GM19023 (cell line): ENCODE data around the gene VDAC1.

Experiments
- ATAC-seq: cut with Tn5 transposase; IDR thresholded peaks from one replicate; pipeline ENCODE4 v1.9.1; 2021; ENCODE audit warnings: mild to moderate bottlenecking, moderate library complexity; ENCODE audit not compliant: unreplicated experiment

VDAC1 gene

DNA sequence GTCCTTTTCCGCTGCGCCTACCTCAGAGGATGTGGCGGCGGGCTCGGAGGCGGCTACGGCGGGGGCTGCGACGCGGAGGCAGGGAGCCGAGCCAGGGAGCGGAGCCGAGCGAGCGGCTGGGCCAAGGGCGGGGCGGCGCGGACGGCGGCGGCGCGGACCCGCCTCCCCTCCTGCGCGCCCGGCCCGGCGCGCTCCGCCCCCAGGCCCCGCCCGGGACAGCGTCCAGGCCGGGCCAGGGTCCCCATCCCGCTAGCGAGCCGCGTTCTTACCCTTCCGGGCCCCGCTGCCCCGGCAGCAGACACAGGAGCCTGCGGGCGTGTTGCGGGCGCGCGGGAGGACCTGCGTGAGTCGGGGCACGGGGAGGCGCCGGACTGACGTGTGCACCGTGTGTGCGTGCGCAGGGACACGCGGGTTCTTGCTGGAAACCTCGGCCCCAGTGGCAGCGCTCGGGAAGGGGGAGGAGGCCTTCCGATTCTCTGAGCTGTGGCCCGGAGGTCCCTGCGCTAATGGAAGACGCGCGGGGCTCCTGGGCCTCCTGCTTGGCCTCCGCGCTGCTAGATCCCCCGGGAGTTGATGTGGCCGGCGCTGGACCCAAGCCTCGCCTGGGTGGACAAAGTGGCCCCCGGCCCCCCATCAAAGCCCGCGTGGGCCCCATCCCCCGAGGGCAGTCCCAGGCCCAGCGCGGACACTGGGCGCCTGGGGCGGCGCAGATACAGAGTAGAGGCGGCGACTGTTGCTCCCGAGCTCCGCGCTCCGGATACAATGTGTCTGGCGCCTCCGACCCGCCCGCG is at the start of gene VDAC1:
VDAC1 (minus strand) TSS at position 350 of the 791 bp plus-strand sequence. CDS start 11,963 bp downstream, outside the sequence.
- peak; percentile 74 for ATAC-seq

DNA sequence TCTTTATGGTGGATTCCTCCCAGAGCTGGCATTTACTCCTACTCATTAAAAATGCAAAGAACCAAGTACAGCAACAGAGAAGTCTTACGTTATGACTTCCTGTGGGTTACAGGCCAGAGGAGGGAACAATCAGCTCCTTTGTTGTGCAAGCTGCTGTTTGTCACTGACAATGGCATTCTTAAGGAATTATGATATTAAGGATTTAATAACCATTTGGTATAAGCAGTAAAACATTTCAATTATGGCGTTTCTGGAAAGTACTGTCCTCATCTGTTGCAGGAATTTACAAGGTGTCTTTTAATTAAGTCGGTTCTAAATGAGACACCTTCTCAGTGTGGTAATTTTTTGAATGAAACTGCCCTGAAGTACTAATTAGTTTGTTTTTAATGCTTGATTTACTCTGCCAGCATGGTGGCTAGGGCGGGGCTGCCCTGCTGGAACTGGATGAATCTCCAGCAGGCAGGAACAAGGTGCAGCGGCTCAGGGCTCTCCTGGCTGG is 49.1 kb upstream of the VDAC1 start:
- no peak for ATAC-seq

DNA sequence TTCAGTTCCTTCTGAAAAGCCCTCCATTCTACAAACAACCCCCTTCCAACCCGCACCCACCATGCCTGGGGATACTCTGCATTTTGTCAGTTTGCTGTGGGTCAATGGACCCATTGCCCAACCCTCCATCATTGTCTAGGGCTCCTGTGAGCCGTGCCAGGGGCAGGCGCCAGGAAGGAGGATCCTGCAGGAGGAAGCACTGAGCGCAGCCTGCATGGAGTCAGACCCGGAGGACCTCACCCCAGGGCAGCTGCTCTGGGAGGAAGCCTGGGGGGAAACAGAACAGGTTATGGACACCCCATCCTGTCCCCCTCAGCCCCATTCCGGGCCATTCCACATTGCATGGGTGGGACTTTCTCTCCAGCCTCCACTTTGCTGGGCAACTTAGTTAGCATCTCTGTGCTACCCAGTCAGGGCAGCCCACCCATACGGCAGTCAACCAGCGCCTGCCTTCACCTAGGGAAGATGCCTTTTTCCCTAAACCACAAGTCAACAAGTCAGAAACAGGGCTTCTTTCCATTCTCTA is 48.6 kb upstream of the VDAC1 start:
- no peak for ATAC-seq

DNA sequence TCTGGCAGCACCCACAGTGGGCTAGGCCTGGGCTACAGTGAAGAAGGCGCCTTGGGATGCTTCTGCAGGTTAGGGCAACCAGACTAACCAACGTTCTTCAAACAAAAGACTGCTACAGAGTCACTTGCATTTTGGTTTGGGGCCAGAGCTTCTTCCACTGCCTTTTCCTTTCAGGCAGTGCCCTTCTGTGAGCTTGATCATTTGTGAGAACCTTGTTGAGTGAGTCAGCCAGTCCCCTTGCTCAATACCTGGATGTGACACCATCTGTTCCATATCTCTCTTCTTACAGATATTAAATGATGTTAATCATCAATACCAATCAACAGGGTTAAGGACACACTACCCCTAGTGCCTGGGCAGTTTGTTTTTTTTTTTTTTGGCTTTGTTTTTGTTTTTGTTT is 46.5 kb upstream of the VDAC1 start:
- ATAC-seq, result no peak

DNA sequence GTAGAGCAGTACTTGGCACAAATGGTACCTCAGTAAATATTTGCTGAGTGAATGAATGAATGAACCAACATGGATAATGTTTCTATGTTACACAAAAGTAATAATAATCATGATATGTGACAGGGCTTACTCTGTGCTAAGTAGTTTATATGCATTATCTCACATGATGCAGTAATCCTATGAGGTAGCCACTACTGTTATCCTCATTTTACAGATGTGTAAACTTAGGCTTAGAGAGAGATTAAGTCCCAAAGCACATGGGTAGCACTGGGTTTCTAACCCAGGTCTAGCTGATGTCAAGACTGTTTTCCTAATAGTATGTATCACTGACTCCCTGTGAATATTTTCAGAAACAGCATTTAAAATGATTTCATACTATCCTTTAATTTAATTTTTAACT is 44.1 kb upstream of the VDAC1 start:
- ATAC-seq, result no peak

DNA sequence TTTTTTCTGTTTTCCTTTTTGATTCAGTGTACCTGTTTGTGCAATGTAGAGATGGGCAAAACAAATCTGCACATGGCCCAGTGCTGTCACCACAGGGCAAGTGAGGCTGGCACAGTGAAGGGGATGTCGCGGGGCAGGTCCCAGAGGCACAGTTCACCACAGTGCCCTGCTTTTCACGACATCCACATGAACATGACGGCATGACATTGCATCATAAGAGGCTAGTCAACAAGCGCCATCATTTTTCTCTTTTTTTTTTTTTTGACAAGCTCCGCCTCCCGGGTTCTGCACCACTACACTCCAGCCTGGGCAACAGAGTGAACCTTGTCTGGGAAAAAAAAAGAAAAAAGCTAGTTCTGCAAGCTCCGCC is 42.9 kb upstream of the VDAC1 start:
- ATAC-seq, result no peak

DNA sequence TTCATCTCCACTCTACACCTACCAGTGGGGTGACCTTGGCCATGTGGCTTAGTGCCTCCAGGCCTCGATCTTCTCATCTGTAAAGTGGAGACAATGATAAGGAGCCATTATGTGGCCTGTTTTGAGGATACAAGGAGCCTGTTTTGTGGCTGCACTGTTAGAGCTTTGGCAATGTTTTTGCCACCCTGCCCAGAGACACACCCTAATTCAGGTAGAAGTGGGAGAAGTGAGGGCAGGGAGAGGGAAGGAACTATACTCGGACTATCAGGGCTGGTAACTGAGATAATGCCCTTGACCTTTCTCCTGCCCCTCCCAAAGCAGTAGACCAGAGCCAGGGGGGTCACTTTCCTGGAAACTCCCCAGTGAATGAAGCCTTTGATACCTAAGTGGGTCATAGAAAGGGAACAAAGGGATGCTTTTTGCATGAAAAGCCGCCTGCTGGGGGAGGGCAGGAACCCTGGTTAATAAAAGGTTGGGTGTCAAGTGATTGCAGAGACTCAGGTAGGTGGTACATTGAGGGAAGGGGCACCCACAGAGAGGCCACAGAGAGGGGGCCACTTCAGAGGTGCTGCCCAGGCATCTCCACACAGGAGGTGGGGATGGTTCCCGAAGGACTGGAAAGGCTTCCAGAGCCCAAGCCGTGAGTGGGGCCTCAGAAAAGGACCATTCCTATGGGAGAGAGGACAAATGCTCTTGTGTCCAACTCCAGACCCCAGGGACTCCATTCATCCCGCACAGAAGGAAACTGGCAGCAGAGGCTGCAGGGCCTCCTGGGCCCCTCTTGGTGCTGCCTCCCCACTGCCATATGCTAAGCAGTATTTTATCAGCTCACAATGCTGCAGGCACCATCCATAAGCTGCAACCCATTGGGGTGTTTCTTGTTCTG is 42.3 kb upstream of the VDAC1 start:
- ATAC-seq, result no peak

GRCh38 chr5:134046330-134046729 is 41.6 kb upstream of the VDAC1 start:
- ATAC-seq, result no peak

DNA sequence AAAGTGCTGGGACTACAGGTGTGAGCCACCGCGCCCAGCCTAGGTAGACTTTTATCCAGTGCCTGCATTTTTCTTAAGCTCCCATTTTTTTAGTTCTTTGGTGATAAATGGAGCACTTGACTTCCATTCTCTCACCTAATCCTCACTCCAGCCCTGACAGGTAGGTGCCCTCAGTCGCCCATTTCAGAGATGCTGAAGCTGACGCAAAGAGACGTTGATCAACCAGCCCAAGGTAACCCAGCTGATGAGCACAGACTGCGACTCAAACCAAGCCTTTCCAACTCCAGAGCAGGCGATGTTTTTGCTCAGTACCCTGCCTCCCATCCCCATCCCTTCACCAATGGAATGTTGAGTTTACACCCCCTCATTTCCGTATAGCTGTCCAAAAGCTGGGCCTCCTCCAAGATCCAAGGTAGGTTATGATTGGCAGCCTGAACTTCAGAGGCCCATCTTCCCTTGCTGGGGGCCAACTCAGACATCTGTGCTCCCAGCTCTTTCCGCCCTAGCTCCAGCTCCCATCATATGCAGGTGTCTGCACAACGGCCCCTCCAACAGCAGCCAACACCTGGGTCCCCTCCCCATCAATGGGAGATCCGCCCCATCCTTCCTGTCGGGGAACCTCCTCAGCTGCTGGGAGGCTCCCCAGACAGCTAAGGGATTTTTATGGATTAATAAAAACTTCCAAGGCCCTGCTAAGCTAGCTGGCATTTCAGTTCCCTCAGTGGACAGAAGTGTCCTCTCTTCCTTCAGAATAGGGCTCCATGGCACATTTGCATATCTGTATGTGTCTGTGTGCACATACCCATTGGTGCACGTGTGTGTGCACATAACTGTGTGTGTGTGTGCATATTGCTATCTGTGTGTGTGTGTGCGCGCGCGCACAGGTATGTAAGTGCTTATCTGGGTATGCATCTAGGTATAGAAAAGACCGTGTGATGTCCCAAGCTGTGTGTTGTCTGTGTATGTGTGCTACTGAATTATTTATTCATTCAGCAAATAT is 39.3 kb upstream of the VDAC1 start:
- no peak for ATAC-seq

DNA sequence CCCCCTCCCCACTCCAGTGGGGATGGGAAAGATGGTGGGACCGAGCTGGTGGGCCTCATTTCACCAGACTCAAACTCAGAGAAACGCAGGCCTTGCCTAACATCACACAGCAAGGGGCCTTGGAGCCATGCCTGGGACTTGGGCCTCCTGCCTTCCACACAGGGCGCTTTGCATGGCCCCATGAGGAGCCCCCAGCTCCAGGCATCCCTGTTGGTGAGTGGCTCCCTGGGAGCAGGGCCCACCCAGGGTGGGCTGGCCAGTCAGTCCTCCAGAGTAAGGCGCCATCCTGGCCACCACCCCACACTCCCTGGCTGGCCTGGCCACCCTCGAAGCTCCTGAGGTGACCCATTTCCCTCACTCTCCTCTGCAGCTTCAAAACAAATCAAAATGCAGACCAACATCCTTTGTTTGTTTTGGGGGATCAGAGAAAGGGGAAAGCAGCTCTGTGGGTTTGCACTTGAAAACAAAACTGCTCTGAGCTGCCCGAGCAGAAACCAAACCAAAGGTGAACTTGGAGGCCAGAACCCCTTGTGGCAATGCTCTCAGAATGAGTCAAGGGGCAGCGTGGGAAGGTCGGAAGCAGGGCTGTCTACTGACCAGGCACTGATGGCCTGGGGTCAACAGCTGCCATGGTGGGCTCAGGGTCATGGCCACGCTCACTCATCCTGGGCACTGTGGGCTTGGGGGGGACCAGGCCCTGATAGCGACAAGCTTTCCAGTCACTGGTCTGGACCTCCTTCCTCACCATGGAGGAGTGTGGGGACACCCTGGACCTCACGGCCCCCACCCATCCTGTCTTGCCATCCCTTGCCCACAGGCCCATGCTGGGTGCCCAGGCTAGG is 37.0 kb upstream of the VDAC1 start:
- peak; percentile 63 for ATAC-seq

DNA sequence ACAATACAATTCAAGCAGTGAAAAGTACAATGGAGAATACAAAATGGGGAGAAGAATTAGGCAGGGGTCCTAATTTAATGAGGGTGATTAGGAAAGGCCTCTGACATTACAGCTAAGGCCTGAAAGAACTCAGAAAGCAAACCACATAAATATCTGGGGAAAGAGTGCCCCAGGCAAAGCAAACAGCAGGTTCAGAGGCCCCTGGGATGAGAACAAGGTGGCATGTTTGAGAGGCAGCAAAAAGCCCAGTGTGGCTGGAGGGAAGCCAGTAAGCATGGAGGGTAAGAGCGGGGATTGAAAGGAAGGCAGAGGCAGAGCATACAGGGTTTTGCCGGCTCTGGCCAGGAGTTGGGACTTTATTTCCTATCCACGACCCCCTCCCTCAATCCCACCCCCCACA is 33.4 kb upstream of the VDAC1 start:
- no peak for ATAC-seq

- ATAC-seq, result no peak
Observed at GRCh38 chr5:134037160-134037559, 32.4 kb upstream of the VDAC1 start.

- no peak for ATAC-seq
Observed at GRCh38 chr5:134034326-134034725, 29.6 kb upstream of the VDAC1 start.

- peak; percentile 61 for ATAC-seq
Observed at GRCh38 chr5:134030303-134030964, 25.7 kb upstream of the VDAC1 start.

DNA sequence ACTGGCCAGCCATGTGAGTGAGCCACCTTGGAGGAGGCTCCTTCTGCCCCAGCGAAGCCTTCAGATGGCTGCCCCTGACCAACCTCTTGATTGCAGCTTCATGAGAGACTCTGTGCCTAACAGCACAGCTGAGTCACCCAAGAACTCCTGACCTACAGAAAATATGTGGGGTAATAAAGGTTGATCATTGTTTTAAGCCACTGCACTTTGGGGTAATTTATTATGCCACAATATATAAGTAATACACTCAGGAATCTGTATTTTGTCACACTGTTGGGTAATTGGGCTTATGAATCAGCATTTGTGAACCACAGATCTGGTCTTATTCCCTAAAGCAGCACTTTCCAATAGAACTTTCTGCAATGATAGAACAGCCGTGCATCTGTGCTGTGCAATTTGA is 24.4 kb upstream of the VDAC1 start:
- ATAC-seq, result no peak

- no peak for ATAC-seq
Observed at GRCh38 chr5:134028496-134028895, 23.7 kb upstream of the VDAC1 start.

GRCh38 chr5:134027288-134027615 is 22.5 kb upstream of the VDAC1 start:
- ATAC-seq, result no peak

DNA sequence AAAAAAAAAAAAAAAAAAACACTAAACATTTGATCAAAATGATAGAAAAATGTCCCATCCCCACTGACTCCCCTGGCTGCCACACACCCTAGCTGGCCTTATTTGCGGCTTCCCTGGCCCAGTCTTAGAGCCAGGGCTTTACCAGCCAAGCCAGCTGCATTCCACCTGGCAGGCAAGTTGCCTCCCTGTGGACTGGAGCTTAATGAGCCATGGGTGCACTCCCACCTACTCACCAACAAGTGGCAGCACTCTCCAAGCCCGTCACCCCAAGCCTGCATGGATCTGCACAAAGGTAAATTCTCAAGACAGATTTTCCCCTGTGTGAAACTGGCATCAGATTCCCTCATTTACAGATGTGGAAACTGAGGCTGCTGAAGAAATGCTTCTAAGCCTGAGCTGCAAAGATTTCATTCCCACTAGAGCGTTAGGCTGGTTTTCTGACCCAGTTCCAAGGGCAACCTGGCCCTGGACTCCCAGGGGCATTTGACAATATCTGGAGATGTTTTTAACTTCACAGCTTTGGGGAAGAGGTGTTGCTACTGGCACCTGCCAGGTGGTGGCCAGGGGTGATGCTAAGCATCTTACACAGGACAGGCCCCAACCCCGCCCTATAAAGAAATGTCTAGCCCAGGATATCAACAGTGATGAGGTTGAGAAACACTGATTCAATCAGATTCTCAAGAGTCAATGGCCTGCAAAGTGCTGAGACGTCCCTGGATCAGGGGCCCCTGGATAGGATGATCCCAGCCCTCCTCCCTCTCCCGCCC is 21.9 kb upstream of the VDAC1 start:
- ATAC-seq, result no peak
